GM21447 (cell line): ENCODE results near the gene CHTF8.

Experiments used
- ATAC-seq: cut with Tn5 transposase; IDR thresholded peaks from one replicate; pipeline ENCODE4 v1.9.1; 2021; ENCODE audit not compliant: unreplicated experiment

Gene CHTF8

DNA sequence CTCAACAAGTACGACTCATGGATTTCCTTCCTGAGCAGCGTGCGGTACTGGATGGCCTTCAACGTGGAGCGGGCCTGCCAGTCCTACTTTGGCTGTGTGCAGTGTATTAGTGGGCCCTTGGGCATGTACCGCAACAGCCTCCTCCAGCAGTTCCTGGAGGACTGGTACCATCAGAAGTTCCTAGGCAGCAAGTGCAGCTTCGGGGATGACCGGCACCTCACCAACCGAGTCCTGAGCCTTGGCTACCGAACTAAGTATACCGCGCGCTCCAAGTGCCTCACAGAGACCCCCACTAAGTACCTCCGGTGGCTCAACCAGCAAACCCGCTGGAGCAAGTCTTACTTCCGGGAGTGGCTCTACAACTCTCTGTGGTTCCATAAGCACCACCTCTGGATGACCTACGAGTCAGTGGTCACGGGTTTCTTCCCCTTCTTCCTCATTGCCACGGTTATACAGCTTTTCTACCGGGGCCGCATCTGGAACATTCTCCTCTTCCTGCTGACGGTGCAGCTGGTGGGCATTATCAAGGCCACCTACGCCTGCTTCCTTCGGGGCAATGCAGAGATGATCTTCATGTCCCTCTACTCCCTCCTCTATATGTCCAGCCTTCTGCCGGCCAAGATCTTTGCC lies 17.9 kb downstream of the CHTF8 start:
- no peak for ATAC-seq

- ATAC-seq: no peak
These were observed 19.2 kb downstream of the CHTF8 start for GRCh38 chr16:69113216-69113615.

- no peak for ATAC-seq
These were observed 19.9 kb downstream of the CHTF8 start for GRCh38 chr16:69112285-69113129.

- no peak for ATAC-seq
These were observed 20.5 kb downstream of the CHTF8 start for GRCh38 chr16:69111876-69112230.

- no peak for ATAC-seq
These were observed 21.0 kb downstream of the CHTF8 start for GRCh38 chr16:69111216-69111875.

GRCh38 chr16:69110406-69110805 lies 22.0 kb downstream of the CHTF8 start:
- ATAC-seq: no peak

DNA sequence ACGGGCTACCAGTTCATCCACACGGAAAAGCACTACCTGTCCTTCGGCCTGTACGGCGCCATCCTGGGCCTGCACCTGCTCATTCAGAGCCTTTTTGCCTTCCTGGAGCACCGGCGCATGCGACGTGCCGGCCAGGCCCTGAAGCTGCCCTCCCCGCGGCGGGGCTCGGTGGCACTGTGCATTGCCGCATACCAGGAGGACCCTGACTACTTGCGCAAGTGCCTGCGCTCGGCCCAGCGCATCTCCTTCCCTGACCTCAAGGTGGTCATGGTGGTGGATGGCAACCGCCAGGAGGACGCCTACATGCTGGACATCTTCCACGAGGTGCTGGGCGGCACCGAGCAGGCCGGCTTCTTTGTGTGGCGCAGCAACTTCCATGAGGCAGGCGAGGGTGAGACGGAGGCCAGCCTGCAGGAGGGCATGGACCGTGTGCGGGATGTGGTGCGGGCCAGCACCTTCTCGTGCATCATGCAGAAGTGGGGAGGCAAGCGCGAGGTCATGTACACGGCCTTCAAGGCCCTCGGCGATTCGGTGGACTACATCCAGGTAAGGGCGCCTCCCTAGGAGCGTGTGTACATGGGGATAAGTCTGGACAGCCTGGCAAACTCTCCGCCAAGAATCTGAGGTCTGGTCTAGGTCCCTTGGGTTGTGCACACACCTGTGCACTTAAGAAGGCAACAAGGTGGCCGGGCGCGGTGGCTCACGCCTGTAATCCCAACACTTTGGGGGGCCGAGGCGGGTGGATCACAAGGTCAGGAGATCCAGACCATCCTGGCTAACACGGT lies 22.7 kb downstream of the CHTF8 start:
- ATAC-seq: no peak

DNA sequence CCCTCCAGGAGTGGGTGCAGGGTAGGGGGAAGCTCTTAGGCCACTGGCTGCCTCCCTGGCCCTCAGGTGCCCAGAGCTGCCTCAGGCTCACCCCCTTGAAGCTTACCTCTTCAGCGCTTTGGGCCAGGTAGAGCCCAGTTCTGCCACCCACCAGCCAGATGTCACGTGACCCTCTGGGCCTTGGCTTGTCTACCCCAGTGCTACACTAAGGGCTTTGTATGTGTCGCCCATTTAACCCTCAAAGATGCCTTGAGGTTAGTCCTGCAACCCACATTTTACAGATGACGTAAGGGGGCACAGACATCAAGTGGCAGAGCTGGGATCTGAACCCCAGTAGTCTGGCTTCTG lies 23.5 kb downstream of the CHTF8 start:
- no peak for ATAC-seq

- ATAC-seq: no peak
These were observed 24.1 kb downstream of the CHTF8 start for GRCh38 chr16:69108064-69108904.

DNA sequence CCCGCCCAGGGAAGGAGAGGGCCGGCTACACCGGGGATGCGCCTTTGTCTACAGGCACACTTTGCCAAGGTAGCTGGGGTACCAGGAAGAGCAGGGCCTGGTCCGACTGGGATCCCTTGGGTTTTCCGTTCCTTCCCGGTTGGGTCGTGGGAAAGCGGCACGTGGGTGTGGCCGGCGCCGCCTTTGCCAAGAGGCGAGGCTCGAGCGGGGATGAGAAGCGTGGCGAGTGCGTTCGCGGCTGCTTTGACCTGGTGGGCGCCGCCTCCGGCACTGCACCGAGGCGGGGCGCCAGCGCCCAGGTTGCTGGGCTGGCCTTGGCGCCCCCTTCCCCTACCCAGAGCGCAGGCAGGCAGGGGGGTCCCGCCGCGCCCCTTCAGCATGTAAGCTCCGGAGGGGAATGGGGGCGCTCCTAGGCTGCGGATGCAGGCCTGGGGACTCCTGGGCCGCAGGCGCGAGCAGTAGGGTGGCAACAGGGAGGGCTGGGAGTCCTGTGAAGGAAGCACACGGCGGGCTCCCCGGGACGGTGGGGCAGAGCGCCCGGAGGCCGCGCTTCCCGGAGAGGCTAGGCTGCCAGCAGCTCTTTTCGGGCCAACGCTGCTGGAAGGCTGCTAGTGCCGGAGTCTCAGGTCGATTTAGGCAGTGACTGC lies 24.9 kb downstream of the CHTF8 start:
- ATAC-seq: no peak

GRCh38 chr16:69106491-69107315 lies 25.7 kb downstream of the CHTF8 start:
- ATAC-seq: no peak

- no peak for ATAC-seq
These were observed 26.7 kb downstream of the CHTF8 start, which contains the start of gene HAS3 for GRCh38 chr16:69105501-69106361. HAS3 (plus strand) TSS chr16:69105653; CDS start chr16:69109396, 3,743 bp downstream.

DNA sequence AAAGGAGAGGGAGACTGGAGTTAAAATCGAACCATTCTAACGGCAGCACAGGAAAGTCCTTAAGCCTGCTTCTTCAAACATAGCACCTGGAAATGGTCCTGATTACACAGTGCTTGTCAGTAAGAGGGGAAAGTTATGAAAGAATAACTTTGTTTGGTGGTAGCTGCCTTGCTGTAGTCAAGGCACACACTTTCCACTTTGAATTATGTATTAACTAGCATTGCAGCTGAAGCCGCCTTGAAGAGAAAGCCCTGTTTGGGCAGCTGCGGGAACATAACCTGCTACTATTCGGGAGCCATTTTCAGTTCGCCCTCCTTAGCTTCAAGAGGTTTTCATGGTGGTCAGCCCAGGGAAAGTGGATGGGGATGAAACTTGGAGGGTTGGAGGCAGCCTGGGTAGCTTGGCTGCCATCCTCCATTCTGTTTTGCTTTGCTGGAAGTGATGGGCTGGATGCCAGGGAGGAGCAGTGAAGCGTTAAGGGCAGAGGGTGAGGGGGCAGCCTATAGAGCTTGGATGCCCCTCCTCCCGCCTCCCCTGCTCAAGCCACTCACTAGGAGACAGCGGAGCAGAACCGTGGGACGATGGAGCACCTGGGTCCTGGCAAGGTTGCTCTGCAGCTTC lies 32.2 kb downstream of the CHTF8 start:
- no peak for ATAC-seq

DNA sequence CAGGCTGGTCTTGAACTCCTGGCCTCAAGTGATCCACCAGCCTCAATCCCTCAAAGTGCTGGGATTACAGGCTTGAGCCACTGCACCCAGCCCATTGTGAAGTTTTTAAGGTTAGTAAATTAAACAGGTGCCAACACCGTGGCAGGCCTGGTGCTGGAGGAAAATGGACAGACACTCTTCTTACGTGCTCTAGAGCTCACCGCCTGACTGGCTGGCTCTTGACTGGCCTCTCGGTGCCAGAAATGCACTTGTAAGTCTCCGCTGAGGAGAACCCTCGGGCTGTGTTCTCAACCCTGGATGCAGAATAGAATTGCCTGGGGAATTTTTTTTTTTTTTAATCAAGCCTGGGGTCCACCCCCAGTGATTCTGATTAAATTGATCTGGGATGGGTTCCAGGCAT lies 37.2 kb downstream of the CHTF8 start:
- no peak for ATAC-seq

- ATAC-seq: no peak
These were observed 37.9 kb downstream of the CHTF8 start for GRCh38 chr16:69094501-69094900.

DNA sequence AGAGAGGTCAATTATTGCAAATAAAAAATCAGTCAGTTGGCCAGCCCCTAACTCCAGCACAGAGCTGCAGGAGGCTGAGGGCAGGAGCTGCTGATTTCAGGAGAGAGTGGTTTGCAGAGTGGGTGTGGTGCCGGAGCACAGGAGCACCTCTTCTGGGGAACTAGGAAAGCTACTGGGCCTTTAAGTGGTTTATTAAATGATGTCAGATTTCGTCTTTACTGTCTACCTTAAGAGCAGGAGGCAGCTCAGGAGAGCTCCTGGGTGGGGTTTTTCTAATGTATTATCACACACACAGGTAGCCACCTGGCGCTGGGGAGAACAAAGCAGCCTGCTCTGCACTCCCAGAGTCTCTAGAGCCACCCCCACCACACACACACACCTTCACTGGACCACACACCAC lies 38.4 kb downstream of the CHTF8 start:
- ATAC-seq: no peak

GRCh38 chr16:69089091-69089910 lies 43.1 kb downstream of the CHTF8 start:
- no peak for ATAC-seq
